Activated B cell treated with CpG ODN at 0.5 μM for 24 hours (primary cell): ENCODE measurements around the gene KCNA3. TPM values are rescaled to one million over a fixed set of nuclear protein-coding genes. Genes with fewer than 3 reads are reported as not detected.
A peak's percentile ranks its signal among the peaks of the same experiment; 100 is the strongest.

Experiments
- ATAC-seq: fragments of 200-7000 bp; cut with Tn5 transposase; one replicate; pipeline ENCODE4 v1.10.0; 2021; ENCODE audit warnings: low read depth, mild to moderate bottlenecking, moderate library complexity
- CTCF ChIA-PET: fragments of 350-600 bp; sonication (Branson Sonifier 250); formaldehyde crosslinking; loops from one replicate; lab custom pipeline; 2021; ENCODE audit warnings: antibody characterized with exemption; lab: Charles Lee
- POLR2A ChIA-PET: fragments of 350-600 bp; sonication (Branson Sonifier 250); formaldehyde crosslinking; loops from one replicate; lab custom pipeline; 2021; ENCODE audit warnings: antibody characterized with exemption; lab: Charles Lee
- DNase-seq: peaks from one replicate; pipeline ENCODE4 v3.0.0; 2022
- H3K27ac Mint-ChIP-seq: one replicate; pipeline ENCODE4 v1.8.0; 2020; ENCODE audit warnings: mixed read lengths
- H3K27me3 Mint-ChIP-seq: one replicate; pipeline ENCODE4 v1.8.0; 2021; ENCODE audit warnings: mixed read lengths
- H3K36me3 Mint-ChIP-seq: one replicate; pipeline ENCODE4 v1.8.0; 2021; ENCODE audit warnings: low read depth, mixed read lengths
- H3K4me1 Mint-ChIP-seq: one replicate; pipeline ENCODE4 v1.8.0; 2021; ENCODE audit warnings: mixed read lengths
- H3K4me3 Mint-ChIP-seq: one replicate; pipeline ENCODE4 v1.8.0; 2020; ENCODE audit warnings: mild to moderate bottlenecking, mixed read lengths
- H3K9me3 Mint-ChIP-seq: one replicate; pipeline ENCODE4 v1.8.0; 2020; ENCODE audit warnings: mixed read lengths
- intact Hi-C: fragments of 100-400 bp; cut with micrococcal nuclease; formaldehyde crosslinking; loops from one replicate; pipeline ENCODE4 v1.15.1; 2024
- total RNA-seq: library from RNA; stranded (reverse); gene quantifications from 2 replicates; pipeline ENCODE4 v1.2.3, GENCODE V29; 2022
- TF ChIP-seq, protein P1 (sequence below): fragments of 200-600 bp; IDR thresholded peaks from one replicate; pipeline ENCODE4 v1.8.0; 2022; ENCODE audit warnings: antibody characterized with exemption, mild to moderate bottlenecking

Gene KCNA3
- total RNA-seq, 1 donor from 2014 or later = 20.0 TPM

DNA sequence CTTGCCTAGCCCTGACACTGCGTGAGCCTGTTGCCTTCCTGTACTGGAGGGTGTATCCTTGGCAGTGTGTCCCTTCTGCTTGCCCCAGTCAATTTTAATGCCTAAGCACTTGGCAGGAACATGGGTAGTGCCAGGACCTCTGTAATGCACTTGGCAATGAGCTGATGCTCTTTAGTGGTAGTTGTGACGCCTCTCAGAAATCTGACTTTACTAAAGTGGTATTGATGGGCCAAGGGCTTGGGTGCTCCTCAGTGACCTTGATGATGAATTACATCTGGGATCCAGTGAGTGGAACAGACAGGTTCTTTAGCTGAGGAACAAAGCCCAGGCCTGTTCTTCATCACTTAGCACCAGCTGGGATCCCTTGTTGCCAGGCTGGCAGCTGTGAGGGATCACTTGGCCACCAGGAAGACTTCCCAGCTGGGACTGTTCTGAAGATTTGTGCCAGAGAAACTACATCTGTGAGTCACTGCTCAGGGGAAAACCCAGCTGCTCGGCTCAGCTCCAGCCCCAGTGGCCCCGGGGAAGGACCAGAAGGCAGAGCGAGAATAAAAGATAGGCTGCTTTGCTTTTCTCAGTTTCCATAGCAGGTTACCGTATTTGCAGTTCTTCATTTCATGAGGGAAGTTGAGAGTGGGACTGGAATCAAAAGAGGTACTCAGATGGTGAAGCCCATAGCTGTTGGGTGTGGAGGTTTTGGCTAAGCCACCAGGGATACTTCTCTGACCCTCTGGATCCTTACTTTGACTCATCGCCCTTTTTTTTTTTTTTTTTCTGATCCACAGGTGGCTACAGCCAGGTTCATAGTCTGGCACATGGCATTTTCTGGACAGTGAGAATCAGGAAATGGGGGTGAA, 40.1 kb downstream of the KCNA3 start:
- intact Hi-C loops = loop anchor here (1.0 to 5.0 kb wide), 4 partner anchors 10 to 713 kb away; no protein-coding TSS in a partner anchor
- DNase-seq = peak; percentile 55
- no peaks in the 10 kb centered on the region for H3K9me3 Mint-ChIP-seq
- peak overlapping the region; percentile 17 for H3K4me3 Mint-ChIP-seq
- H3K36me3 Mint-ChIP-seq = no peaks in the 10 kb centered on the region
- H3K27ac Mint-ChIP-seq = peak overlapping the region; percentile 88
- no peaks in the 10 kb centered on the region for H3K27me3 Mint-ChIP-seq
- TF ChIP-seq, protein P1, sequence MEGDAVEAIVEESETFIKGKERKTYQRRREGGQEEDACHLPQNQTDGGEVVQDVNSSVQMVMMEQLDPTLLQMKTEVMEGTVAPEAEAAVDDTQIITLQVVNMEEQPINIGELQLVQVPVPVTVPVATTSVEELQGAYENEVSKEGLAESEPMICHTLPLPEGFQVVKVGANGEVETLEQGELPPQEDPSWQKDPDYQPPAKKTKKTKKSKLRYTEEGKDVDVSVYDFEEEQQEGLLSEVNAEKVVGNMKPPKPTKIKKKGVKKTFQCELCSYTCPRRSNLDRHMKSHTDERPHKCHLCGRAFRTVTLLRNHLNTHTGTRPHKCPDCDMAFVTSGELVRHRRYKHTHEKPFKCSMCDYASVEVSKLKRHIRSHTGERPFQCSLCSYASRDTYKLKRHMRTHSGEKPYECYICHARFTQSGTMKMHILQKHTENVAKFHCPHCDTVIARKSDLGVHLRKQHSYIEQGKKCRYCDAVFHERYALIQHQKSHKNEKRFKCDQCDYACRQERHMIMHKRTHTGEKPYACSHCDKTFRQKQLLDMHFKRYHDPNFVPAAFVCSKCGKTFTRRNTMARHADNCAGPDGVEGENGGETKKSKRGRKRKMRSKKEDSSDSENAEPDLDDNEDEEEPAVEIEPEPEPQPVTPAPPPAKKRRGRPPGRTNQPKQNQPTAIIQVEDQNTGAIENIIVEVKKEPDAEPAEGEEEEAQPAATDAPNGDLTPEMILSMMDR = no peak
- CTCF ChIA-PET = interaction anchor here (0.7 to 3.0 kb wide), 11 partner anchors 9 to 195 kb away, joined by 3 to 29 read pairs (median 3); no protein-coding TSS in a partner anchor
- ATAC-seq = peak; percentile 78
- POLR2A ChIA-PET = interaction anchor here (0.7 to 4.5 kb wide), 7 partner anchors 15 to 731 kb away, joined by 3 to 29 read pairs (median 4); partner anchors contain the start of genes CD53 and KCNA3
- peaks cover 47% of the 10 kb centered on the region for H3K4me1 Mint-ChIP-seq

DNA sequence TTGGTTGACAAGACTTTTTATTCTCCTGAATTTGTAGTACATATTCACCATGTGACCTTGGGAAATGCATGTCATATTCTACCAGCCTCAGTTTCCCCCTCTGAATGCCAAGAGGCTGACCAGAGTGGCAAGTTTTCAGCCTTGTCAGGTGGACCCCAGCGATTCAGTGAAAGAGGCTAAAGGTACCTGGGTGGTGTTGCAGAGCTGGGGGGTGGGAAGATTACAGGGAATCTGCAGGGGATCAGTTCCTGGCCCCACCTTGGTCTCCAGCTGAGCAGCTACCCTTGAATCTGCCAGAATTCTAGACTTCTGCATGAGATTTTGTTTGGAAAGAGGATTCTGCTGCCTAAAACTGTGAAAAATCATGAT, 40.7 kb downstream of the KCNA3 start:
- ChIA-PET POLR2A (interaction anchor here (1.3 to 4.5 kb wide), 4 partner anchors 14 to 239 kb away, joined by 4 to 29 read pairs (median 22); partner anchors contain the start of genes CD53 and KCNA3), CTCF (interaction anchor here (1.2 to 3.0 kb wide), 6 partner anchors 9 to 149 kb away, joined by 3 to 29 read pairs (median 8); no protein-coding TSS in a partner anchor)
- TF ChIP-seq, protein P1 = no peak
- Mint-ChIP-seq H3K27ac (peak overlapping the region; percentile 88), H3K4me3 (peak overlapping the region; percentile 17), H3K4me1 (peaks cover 51% of the 10 kb centered on the region), H3K27me3 (no peaks in the 10 kb centered on the region), H3K9me3 (no peaks in the 10 kb centered on the region), H3K36me3 (no peaks in the 10 kb centered on the region)
- DNase-seq (no peak), ATAC-seq (no peak)
- intact Hi-C loops = loop anchor here (5.0 kb wide), 2 partner anchors 493 to 713 kb away; no protein-coding TSS in a partner anchor

DNA sequence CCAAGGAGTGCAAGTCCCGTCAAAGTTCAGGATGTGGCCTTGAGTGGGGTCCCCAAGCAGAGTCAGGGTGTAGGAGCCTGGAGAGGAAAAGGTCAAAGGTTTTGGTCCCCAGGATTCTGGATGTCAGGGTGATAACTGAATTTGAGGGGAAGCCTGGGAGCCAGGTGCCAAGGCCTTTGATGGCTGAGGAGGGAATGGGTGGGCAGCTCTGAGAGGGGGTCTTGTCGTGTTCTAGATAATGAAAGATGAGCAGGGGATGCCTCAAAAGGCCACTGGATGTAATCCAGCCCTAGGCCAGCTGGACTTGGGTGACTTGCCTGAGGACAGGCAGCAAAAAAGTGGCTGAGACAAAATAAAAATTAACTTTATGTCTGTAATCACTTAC, 41.1 kb downstream of the KCNA3 start:
- Mint-ChIP-seq H3K27ac (peak overlapping the region; percentile 88), H3K4me3 (no peak overlapping the region), H3K9me3 (no peaks in the 10 kb centered on the region), H3K4me1 (peaks cover 52% of the 10 kb centered on the region), H3K36me3 (no peaks in the 10 kb centered on the region), H3K27me3 (no peaks in the 10 kb centered on the region)
- ChIA-PET CTCF (interaction anchor here (1.2 to 3.0 kb wide), 5 partner anchors 11 to 150 kb away, joined by 3 to 29 read pairs (median 11); no protein-coding TSS in a partner anchor), POLR2A (interaction anchor here (2.9 to 4.5 kb wide), 3 partner anchors 14 to 239 kb away, joined by 18 to 29 read pairs (median 25); partner anchors contain the start of genes CD53 and KCNA3)
- ATAC-seq (no peak), DNase-seq (no peak)
- TF ChIP-seq, protein P1 = no peak
- intact Hi-C loops = loop anchor here (5.0 kb wide), 2 partner anchors 494 to 714 kb away; no protein-coding TSS in a partner anchor

DNA sequence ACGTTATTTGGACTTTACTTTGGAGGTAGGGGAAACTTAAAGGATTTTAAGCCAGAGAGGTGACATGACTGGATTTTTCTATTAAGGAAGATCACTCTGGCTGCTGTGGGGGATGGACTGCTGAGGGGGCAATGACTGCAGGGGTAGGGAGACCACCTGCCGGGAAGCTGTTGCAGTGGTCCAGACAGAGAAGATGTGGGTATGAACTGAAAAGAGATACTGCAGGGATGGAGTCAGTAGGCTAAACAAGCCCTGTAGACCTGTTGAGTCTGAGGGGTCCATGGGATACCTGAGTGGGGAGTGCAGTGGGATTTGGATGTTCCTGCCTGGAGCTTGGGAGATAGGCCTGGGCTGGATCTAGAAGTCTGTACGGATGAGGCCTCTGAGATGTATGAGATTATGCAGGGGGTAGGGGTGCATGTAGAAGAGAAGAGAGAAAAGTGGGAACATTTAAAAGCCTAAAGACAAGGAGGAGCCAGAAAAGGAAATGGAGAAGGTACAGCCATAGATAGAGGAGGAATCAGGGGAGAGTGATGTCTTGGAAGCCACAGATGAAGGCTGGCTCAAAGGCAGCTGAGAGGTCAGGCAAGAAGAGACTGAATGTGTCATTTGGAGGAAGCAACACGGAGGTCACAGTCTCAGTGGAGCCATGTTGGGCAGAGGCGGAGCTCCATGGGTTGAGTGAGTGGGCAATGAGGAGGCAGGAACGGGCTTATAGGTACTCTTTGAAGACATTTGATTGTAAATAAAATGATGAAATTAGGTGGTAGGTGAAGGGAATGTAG, 42.7 kb downstream of the KCNA3 start:
- DNase-seq (no peak), ATAC-seq (no peak)
- CTCF ChIA-PET = interaction anchor here (1.2 to 7.2 kb wide), 7 partner anchors 12 to 150 kb away, joined by 5 to 110 read pairs (median 6); no protein-coding TSS in a partner anchor
- POLR2A ChIA-PET = interaction anchor here (0.8 to 1.9 kb wide), 4 partner anchors 12 to 134 kb away, joined by 3 to 10 read pairs (median 4); partner anchors contain the start of gene KCNA3
- TF ChIP-seq, protein P1 = no peak
- Mint-ChIP-seq H3K4me1 (peaks cover 52% of the 10 kb centered on the region), H3K27ac (no peak overlapping the region), H3K27me3 (no peaks in the 10 kb centered on the region), H3K4me3 (no peak overlapping the region), H3K9me3 (no peaks in the 10 kb centered on the region), H3K36me3 (no peaks in the 10 kb centered on the region)
- intact Hi-C loops = loop anchor here (1.0 to 5.0 kb wide), 5 partner anchors 13 to 715 kb away; no protein-coding TSS in a partner anchor
